Epithelial cell of prostate (primary cell): Measurements from ENCODE around the gene INKA1.

Source experiments
- DNase-seq: peaks from one replicate; pipeline ENCODE4 v3.0.0-alpha.2; 2011; ENCODE audit warnings: low read depth, low spot score
- H3K27ac ChIP-seq: fragments of 450-650 bp; 2 replicates; pipeline ENCODE4 v1.5.1; 2017; ENCODE audit warnings: mild to moderate bottlenecking

The INKA1 gene

DNA sequence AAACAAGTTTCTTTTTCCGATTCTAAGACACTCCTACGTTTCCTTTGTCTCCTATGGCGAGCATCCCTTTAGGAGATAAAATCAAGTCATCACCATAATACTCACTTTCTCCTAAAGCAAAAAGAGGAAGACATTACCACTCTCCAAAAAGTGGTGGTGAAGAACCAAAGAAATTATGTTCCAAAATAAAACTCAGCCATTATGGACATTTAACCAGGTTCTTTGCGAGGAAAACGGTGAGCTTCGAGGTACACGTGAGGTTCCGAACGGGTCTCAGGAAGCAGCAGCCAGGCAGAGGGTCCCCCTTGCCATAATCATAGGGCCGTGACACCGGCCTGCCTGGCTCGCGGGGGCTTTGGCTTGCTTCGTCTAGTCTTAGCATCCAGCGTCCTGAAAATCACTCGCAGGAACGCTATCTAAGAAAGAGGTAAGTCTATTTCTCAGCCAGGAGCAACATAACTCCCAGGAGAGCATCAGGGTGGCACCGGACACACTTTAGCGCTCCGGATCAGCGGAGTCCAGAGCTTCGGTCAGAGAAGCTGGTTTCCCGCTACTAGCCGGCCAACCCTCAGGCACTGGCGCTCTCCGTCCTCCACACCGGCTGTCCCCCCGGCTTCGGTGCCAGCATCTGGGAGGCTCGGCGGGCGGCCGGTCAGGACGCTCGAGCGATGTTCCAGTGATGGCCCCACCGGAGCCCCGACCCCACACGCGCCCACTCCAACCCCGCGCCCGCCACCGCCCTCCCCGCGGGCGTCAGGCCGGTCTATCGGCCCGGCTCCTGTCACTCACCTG lies 17.3 kb upstream of the INKA1 start:
- DNase-seq: no peak
- H3K27ac ChIP-seq: peak overlapping the region; percentile 67

DNA sequence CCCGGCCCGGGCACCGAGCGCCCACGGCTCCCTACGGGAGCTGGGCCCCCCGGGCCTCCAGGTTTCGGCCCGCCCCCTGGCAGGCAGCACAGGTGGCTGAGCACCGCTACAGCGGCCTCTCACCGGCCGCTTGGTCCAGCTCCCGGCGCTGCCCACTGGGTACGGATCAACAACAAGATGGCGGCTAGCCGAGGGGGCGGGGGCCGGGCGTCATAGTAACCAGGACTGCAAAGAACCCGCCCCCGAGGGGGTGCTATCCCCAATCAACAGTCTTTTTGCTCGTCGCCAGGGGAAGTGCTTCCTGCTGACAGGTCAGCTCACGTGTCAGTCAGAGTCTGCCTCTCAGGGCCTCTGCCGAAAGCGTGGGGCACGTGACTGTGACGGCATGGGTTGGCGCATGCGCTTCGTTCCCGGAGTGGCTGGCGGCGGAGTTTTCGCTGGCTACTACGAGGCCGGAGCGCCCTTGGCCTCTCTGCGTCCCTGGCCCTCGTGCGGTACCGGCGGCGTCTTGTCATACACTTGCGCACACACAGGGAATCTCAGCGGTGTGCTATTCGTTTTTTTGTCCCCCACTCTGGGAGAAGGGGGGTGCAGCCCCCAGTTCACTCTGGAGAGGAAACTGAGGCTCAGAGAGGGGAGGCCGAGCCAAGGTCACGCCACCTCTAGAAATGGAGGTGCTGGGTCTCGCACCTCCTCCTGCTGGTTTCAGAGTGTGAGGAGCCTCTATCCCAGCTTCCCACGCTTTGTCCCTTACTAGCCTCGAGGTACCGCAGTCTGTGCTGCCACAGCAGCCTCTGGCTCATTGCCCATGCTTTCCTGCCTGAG lies 16.5 kb upstream of the INKA1 start, which contains the start of gene IP6K1:
Gene IP6K1, minus strand, starts transcription at position 186 of the 825 bp plus-strand sequence. CDS start 38,502 bp downstream, outside the sequence.
- DNase-seq: peak; percentile 99
- H3K27ac ChIP-seq: peak within 1 kb of the TSS; percentile 67

DNA sequence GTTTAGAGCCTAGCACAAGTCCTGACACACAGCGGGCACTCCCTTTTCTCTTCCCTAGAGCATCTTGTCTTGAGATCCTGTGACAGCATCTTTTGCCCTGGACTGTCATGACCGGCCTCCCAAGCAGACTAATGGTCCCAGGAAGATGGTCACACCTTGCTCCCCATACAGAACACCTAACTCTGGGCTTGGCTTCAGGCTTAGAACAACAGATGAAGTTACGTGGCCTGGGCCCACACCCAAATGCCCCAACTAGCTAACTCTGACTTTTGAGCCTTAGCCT lies 15.9 kb upstream of the INKA1 start:
- peak overlapping the region; percentile 67 for H3K27ac ChIP-seq
- DNase-seq: peak; percentile 29

DNA sequence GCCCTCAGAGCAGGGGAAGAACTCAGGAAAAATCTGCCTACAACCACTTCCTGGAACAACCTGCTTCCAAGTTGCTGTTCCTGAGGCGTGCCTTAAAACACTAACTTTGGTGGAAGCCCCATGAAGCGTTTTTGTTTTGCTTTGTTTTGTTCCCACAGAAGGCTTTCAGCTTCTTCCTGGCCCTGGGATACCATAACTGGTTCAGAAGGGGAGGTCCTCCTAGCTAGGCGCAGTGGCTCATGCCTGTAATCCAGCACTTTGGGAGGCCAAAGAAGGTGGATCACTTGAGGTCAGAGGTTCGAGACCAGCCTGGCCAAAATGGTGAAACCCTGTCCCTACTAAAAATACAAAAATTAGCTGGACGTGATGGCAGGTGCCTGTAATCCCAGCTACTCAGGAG lies 15.5 kb upstream of the INKA1 start:
- H3K27ac ChIP-seq: peak overlapping the region; percentile 67
- no peak for DNase-seq

DNA sequence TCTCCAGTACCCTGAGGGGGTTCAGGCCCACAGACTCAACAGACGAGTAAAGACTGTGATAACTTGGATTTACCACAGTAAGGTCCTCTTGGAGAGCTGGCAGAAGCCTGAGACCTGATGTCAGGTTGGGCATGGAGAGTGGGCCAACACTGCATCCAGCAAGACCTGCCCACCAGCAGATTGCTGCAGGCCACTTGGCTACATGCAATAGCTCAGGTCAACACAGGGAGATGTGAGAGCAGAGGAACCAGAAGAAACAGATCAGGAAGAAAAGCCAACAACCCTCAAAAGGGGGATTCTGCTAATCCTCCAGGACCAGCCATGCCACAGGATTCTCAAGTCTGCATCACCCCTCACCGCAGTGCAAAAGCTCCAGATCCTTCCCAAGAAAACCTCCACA lies 15.0 kb upstream of the INKA1 start:
- no peak overlapping the region for H3K27ac ChIP-seq
- no peak for DNase-seq

DNA sequence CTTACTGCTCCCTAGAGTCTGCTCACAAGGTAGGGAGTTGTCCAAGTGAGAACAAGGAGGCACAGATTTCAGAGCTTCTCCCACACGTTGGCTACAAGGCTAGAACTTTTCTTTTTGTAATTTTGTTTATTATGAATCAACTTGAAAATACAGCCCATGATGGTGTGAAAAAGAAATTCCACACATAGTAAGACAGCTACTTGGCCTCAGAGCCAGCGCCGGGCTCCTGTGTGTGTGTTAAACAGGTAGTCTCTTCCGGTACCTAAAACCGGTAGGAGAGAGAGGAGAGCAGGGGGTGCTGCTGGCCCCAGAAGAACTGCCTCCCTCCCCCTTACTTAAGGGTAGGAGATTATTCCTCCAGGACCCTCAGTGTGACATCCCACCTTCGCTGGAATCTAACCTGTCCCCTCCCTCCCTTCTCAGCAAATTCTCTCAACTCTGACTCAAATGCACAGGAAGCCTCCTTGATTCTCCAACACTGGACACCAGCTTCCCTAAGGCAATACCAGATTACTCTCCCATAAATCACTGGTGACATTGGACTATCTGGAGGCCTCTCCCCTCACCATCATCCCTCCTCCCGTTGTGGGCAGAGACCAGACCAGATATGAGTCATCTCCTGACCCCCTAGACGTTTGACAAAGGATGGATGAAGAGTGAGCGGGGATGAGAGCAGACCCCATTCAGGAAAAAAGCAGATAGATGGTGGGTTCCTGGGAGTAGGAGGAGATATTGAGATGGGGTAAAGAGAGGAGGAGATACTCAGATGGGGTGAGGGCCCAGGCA lies 12.2 kb upstream of the INKA1 start:
- DNase-seq: no peak
- H3K27ac ChIP-seq: no peak overlapping the region

DNA sequence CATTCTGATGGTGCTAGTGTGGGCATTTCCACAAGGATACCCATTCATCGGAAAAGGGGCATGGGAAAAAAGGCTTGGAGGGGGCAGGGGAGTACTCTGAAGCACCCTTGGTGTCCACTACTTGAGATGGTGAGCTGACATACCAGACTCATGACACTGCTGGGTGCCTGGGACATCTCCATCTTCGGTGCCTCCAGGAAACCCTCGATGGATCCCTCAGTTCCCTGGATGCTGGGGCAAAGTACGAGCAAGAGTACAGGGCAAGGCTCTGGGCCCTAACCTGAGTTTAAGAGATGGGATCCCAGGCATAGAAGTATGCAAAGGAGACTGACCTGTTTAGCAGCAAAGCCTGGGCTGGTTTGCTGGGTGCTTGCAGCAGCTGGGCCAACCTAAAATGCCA lies 11.5 kb upstream of the INKA1 start:
- no peak for DNase-seq
- no peak overlapping the region for H3K27ac ChIP-seq

DNA sequence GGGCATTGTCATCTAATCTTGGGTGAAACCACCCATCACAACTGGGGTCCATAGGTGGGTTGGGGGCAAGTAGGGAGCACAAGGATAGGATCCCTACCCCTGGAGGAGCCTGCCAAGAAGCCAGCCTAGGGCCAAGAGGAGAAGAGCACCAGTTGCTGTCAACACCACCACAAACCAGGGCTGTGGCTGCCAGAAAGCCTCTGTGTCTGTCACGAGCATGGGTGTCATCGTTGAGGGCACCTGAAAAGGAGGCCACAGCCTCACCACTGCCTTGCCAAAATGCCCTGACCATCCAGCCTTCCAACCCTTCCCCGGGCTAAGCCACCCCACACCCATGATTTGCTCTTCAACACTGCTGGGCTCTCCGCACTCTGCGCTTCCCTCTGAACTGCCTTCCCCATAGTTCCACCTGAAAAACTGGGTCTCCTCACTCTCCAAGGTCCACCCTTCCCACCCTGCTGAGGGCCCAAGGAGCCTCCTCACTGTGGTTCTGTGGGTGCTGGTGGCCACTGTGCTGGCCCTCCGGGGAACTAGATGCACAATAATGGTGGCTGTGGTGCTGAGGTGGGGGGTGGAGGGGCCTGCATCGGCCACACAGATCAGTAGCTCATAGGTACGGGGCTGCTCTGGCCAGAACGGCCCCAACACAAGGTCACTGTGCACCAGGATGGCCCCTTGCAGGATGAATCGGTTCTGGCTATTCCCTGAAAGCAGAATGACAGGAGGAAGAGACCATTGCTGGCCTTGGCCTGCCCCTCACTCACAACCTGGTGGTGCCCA lies 10.5 kb upstream of the INKA1 start:
- no peak overlapping the region for H3K27ac ChIP-seq
- no peak for DNase-seq

DNA sequence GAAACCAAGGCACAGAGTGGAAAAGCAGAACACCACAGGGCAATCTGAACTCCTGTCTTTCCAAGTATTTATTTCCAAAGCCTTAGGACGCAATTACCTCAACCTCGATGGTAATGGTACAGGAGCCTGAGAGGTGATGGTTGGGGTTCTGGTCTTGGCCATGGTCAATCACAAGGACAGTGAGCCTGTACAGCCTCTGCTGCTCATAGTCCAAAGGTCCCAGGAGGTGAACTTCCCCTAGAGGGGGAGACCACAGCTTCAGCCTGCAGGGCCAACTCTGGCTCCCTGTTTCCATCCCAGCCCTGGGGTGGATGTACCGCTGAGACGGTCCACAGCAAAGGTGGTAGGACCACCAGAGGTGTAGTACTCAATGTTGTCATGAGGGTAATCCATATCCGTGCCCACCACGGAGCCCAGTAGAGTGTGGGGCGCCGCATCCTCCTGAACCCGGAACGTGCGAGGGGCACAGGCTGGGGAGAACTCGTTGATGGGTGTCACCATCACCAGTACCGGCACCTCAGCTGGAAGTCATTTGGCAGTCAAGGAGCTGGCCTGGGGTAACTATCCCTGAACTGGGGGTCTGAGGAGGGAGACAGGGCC lies 9.5 kb upstream of the INKA1 start:
- DNase-seq: no peak
- H3K27ac ChIP-seq: no peak overlapping the region

DNA sequence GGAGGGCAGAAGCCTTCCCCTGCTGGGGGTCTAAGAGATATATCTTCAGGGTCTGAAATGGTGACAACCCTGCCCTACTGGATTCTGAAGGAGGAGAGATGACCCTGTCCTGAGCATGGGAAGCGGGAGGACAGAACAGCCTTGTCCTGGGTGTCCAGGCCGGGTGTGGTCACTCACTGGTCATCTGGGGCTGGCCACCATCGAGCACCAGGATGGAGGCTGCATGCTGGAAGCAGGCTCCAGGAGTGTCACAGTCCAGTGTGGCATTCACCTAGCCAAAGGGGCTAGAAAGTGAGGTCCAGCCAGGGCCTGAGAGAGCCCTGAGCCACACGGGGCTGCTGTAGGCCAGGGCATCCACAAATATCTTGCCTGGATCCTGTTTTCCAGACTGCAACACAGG lies 8.6 kb upstream of the INKA1 start:
- DNase-seq: no peak
- no peak overlapping the region for H3K27ac ChIP-seq

DNA sequence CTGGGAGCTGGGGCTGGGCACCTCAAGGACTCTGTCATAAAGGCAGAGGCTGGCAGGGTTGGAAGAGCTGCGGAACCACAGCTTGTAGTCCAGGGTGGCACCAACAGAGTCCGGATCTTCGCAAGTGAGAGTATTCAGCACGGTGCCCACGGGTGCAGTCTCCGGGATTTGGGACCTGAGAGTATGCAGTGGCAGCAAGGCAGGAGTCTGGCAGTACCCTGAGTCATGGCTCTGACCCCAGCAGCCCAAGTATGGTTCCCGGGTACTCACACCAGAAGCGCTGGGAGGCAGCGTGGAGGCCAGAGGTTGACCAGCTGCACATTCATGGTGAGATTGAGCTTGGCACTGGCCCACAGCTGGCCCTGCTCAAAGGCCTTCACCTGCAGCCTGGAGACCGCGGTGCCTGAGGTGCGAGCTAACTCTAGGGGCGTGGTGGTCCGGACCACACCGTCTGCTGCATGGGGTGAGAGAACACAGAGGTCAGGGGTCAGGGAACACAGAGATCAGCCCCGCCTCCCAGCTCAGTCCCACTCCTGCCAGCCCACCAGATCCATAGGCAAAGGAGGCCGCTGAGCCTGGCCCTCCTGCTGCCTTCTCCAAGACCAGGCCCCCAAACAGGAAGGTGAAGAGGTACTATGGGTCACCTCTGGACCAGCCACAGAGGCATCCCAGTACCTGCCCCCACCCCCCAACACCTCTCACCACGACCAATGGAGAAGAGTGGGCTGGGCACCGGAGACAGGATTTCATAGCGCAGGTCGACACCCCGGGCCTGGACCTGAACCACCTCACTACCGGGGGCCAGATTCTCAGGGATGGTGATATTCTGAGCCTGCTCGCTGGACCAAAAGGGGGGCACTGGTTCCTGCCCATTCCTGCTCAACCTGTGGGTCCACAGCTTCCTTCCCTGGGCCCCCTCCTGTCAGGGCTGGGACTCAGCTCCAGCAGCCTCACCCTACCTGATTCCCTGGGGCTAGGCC lies 7.8 kb upstream of the INKA1 start:
- H3K27ac ChIP-seq: no peak overlapping the region
- DNase-seq: no peak

DNA sequence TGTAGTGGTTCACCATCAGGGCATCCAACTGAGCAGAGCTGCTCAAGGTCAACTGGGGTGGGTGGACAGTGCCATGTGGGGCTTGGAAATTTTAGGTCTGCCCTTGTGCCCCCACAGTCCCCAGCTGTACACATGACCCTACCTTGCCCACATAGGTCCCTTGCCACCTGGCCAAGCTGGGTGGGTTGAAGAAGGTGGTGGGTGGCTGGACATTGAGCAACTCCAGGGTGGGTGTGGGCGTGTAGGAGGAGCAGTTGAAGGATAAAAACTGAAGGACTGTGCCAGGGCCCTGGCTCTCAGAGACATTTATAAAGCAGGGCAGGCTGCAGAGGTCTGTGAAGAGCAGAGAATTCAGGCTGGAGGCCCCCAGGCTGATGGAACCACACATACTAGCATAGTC lies 4.0 kb upstream of the INKA1 start:
- H3K27ac ChIP-seq: no peak overlapping the region
- DNase-seq: no peak

DNA sequence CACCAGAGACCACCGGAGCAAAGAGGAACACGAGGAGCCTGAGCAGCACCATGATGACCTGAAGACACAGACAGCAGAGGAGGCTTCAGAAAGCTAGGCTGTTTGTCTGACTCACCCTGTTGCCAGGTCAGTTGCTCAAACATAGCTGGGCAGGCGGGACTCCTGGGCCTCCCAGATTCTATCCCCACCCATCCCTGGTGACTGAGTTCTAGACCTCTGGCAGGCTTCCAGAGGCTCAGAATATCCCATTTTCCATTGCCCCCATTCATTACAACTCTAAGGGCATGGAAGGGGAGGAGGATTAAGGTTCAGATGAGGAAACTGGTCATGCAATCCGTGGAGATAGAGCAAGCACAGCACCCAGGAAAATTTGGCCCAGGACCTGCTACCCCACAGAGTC lies 3.3 kb upstream of the INKA1 start, which contains the start of gene CDHR4:
Gene CDHR4, minus strand, starts transcription at position 113 of the 400 bp plus-strand sequence. Its CDS starts 61 bp downstream, at position 52.
- peak; percentile 49 for DNase-seq
- no peak within 1 kb of the TSS for H3K27ac ChIP-seq

DNA sequence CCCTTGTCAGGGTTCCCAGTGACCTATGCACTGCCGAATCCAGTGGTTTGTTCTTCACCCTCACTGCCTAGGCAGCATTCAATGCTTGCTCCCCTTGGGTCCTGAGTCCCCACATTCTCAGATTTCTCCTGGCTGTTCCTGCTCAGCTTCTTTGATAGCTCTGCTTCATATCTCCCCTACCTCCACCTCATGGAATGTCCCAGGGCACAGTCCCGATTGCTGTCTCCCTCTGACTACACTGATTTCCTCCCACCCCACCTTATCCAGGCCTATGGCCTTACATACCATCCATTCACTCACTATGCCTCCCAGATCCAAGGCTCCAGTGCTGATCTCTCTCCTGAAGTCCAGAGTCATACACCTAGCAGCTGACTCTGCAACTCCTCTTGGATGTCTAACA lies 1.9 kb upstream of the INKA1 start:
- no peak for DNase-seq
- no peak overlapping the region for H3K27ac ChIP-seq

DNA sequence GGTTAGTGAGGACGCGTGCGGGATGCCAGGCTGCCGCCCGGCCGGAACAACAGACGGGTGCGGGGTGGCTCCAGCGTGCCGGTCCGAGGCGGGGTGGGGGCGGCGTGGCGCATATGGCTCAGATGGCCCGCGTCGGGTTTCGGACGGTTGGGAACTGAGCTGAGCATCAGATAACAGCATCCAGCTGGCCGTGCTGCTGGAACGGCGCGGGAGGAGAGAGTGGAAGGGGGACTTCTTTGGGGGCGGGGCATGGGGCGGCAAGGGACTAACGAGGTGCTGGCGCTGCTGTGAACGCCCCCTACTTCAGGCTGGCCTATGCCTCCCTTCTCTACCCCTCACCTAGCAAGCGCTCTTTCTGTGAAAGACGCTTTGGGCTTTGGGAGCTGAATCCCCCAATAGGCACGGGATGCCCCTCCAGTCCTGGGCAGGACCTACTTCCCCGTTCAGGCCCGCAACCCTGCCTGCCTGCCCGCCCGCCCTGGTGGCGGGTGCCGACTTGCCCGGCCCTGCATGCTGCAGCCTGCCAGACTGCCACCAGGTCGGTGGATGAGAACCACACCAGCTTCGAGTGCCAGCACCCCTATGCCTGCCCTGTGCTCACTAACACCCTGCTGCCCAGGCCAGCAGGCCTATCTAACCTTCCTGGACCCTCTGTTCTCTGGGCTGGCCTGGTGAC lies 542 bp downstream of the INKA1 start:
- H3K27ac ChIP-seq: peak overlapping the region; percentile 82

DNA sequence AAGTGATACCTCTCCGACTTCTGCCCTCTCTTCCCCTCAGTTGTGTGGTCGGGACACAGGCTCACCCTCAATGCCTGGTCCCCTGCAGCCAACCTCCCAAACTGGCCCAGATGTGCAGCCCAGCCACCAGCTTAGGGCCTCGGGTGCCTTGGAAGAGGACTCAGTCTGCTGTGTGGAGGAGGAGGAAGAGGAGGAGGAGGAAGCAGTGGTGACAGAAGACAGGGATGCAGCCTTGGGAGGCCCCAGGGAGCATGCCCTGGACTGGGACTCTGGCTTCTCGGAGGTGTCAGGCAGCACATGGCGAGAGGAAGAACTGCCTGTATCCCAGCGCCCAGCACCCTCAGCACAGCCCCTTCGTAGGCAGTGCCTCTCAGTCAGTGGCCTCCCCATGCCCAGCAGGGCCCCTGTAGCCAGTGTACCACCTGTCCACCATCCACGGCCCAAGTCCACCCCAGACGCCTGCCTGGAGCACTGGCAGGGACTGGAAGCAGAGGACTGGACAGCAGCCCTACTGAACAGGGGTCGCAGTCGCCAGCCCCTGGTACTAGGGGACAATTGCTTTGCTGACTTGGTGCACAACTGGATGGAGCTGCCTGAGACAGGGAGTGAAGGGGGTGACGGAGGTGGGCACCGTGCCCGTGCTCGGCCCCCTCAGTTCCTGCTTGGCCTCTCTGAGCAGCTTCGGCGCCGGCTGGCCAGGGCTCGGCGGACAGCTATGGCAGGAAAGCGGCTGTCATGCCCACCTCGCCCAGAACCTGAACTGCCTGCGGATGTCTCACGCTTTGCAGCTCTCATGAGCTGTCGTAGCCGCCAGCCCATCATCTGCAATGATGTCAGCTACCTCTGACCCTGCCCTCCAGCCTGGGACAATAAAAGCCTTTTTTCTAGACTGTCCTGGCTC lies 1.3 kb downstream of the INKA1 start:
- peak overlapping the region; percentile 82 for H3K27ac ChIP-seq
- DNase-seq: no peak

More for the DNA sequence above, 542 bp downstream of the INKA1 start:
- peak; percentile 52 for DNase-seq

DNA sequence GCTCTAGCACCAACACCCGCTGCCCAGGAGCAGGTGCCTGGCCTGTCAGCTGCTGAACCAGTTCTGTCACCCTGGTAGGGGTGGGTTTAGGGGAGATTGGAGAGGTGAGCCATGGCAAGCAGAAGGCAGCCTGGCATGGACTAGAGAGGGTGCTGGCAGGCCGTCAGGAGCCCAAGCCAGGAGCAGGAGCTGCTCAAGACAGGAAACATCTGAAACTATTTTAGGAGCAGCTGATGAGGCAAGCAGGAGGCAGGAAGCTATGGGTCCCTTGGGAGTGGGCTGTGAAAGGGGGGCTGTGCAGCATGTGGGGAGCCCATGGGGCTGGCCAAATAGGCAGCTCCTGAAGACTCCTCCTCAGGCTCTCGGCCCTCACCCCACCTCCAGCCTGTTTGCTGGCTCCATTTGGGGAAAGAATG lies 2.3 kb downstream of the INKA1 start:
- DNase-seq: no peak

More for the DNA sequence above, 2.3 kb downstream of the INKA1 start:
- no peak overlapping the region for H3K27ac ChIP-seq
